Esophagus muscularis mucosa (tissue), 4 donors: ENCODE data around the gene ATP2A1. TPM values are rescaled to one million over a fixed set of nuclear protein-coding genes. Genes with fewer than 3 reads are reported as not detected.

Source experiments
- DNase-seq: peaks from one replicate; pipeline ENCODE4 v3.0.0-alpha.2; 2017; ENCODE audit errors: extremely low spot score
- H3K27ac ChIP-seq, 4 donors: fragments of 200-600 bp; sonication (generic); replicated peaks in 1 of 4; 1 replicate in 3 of 4; 2 replicates in 1 of 4; pipeline ENCODE4 v1.5.1; 2016 to 2019; ENCODE audit warnings: mild to moderate bottlenecking in 1 of 4
- H3K27me3 ChIP-seq, 4 donors: fragments of 200-600 bp; sonication (generic); one replicate each; pipeline versions ENCODE4 v1.5.1 to v1.6.0; 2016 to 2019
- H3K36me3 ChIP-seq, 4 donors: fragments of 200-600 bp; sonication (generic); one replicate each; pipeline ENCODE4 v1.5.1; 2016 to 2019
- H3K4me1 ChIP-seq, 4 donors: fragments of 200-600 bp; sonication (generic); one replicate each; pipeline ENCODE4 v1.5.1; 2016 to 2019
- H3K4me3 ChIP-seq, 4 donors: fragments of 200-600 bp; sonication (generic); 1 replicate in 2 of 4; 2 replicates in 2 of 4; pipeline ENCODE4 v1.5.1; 2016 to 2019; ENCODE audit warnings: mild to moderate bottlenecking in 4 of 4, moderate library complexity in 1 of 4
- H3K9me3 ChIP-seq, 4 donors: fragments of 200-600 bp; sonication (generic); 1 replicate in 3 of 4; 2 replicates in 1 of 4; pipeline ENCODE4 v1.5.1; 2016 to 2019
- EP300 ChIP-seq: sonication (generic); formaldehyde crosslinking; IDR thresholded peaks from one replicate; pipeline ENCODE4 v1.6.1; 2017; ENCODE audit warnings: antibody characterized with exemption
- POLR2A ChIP-seq: fragments of 450-650 bp; IDR thresholded peaks from one replicate; pipeline ENCODE4 v1.6.1; 2017; ENCODE audit warnings: antibody characterized with exemption, moderate library complexity, mild to moderate bottlenecking, low read depth
- POLR2AphosphoS5 ChIP-seq, 2 donors: sonication (generic); formaldehyde crosslinking; IDR thresholded peaks; one replicate each; pipeline ENCODE4 v1.6.1; 2017; ENCODE audit warnings: antibody characterized with exemption in 2 of 2
- WGBS: methylation state at CpG from one replicate; pipeline ENCODE4 v1.1.5; 2018; 5-methylcytosine and 5-hydroxymethylcytosine counted together
- intact Hi-C: fragments of 100-400 bp; cut with DNase I; formaldehyde crosslinking; loops from one replicate; pipeline ENCODE4 v1.15.1; 2023
- total RNA-seq, 4 donors: library from RNA; depleted of rRNA; stranded (reverse); fragments of >200 nt; gene quantifications; one replicate each; pipeline versions ENCODE4 v1.1.0 to v1.2.1, GENCODE V29; 2016
- TF ChIP-seq, protein P1 (sequence below), 3 experiments: fragments of 200-600 bp in 2 of 3; fragments of 450-650 bp in 1 of 3; sonication (generic) in 2 of 3; IDR thresholded peaks; one replicate each; pipeline ENCODE4 v1.5.1; 2017 to 2019; ENCODE audit warnings: antibody characterized with exemption in 3 of 3, mild to moderate bottlenecking in 2 of 3, moderate library complexity in 1 of 3

ATP2A1 gene
- total RNA-seq, 4 donors from 2014 or later, result 0.86 TPM; not detected in 3

DNA sequence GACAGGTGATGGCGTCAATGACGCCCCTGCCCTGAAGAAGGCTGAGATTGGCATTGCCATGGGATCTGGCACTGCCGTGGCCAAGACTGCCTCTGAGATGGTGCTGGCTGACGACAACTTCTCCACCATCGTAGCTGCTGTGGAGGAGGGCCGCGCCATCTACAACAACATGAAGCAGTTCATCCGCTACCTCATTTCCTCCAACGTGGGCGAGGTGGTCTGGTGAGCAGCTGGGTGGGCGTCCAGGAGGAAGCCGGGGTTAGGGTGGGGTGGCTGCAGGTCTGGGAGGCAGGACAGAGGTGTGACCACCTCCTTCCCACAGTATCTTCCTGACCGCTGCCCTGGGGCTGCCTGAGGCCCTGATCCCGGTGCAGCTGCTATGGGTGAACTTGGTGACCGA lies 23.6 kb downstream of the ATP2A1 start:
- 84% methylated on average over 15 of the region's 15 CpGs for WGBS
- no peaks in the 10 kb centered on the region for H3K4me1 ChIP-seq
- TF ChIP-seq POLR2A (no peak), EP300 (no peak), POLR2AphosphoS5 (IDR thresholded peaks at IDR 0.05) (no peak)
- TF ChIP-seq, protein P1, sequence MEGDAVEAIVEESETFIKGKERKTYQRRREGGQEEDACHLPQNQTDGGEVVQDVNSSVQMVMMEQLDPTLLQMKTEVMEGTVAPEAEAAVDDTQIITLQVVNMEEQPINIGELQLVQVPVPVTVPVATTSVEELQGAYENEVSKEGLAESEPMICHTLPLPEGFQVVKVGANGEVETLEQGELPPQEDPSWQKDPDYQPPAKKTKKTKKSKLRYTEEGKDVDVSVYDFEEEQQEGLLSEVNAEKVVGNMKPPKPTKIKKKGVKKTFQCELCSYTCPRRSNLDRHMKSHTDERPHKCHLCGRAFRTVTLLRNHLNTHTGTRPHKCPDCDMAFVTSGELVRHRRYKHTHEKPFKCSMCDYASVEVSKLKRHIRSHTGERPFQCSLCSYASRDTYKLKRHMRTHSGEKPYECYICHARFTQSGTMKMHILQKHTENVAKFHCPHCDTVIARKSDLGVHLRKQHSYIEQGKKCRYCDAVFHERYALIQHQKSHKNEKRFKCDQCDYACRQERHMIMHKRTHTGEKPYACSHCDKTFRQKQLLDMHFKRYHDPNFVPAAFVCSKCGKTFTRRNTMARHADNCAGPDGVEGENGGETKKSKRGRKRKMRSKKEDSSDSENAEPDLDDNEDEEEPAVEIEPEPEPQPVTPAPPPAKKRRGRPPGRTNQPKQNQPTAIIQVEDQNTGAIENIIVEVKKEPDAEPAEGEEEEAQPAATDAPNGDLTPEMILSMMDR (IDR thresholded peaks at IDR 0.05), result no peak

DNA sequence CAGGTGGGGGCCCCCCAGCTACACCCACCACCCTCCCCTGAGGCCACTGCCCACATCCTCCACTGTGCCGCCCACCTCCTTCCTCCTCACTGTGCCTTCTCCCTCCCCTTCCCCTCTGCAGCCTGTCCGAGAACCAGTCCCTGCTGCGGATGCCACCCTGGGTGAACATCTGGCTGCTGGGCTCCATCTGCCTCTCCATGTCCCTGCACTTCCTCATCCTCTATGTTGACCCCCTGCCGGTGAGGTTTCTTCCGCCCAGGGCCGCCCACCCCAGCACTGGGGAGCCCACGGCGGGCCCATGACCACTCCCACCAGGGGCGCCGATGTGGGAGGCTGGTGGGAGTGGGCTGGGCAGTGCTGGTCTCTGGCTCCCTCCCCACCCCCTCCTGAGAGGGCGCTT lies 24.6 kb downstream of the ATP2A1 start:
- 58% methylated on average over 11 of the region's 11 CpGs for WGBS
- Histone ChIP-seq H3K9me3 (no peaks in the 10 kb centered on the region), H3K36me3 (peaks cover 12 to 40% (median 36%) of the 10 kb centered on the region in 4 donors), H3K27me3 (no peaks in the 10 kb centered on the region), H3K4me1 (no peaks in the 10 kb centered on the region), H3K4me3 (no peak overlapping the region), H3K27ac (no peak overlapping the region)
- TF ChIP-seq POLR2AphosphoS5 (IDR thresholded peaks at IDR 0.05) (no peak), EP300 (no peak), POLR2A (no peak)
- TF ChIP-seq, protein P1 (IDR thresholded peaks at IDR 0.05), result no peak
- DNase-seq, result no peak
- intact Hi-C loops, result no loop called here

More for the DNA sequence above, 23.6 kb downstream of the ATP2A1 start:
- H3K4me3 ChIP-seq, result no peak overlapping the region
- H3K27me3 ChIP-seq, result no peaks in the 10 kb centered on the region
- DNase-seq, result no peak
- intact Hi-C loops, result no loop called here
- peaks cover 8 to 30% (median 27%) of the 10 kb centered on the region in 4 donors for H3K36me3 ChIP-seq
- no peak overlapping the region for H3K27ac ChIP-seq
- no peaks in the 10 kb centered on the region for H3K9me3 ChIP-seq

DNA sequence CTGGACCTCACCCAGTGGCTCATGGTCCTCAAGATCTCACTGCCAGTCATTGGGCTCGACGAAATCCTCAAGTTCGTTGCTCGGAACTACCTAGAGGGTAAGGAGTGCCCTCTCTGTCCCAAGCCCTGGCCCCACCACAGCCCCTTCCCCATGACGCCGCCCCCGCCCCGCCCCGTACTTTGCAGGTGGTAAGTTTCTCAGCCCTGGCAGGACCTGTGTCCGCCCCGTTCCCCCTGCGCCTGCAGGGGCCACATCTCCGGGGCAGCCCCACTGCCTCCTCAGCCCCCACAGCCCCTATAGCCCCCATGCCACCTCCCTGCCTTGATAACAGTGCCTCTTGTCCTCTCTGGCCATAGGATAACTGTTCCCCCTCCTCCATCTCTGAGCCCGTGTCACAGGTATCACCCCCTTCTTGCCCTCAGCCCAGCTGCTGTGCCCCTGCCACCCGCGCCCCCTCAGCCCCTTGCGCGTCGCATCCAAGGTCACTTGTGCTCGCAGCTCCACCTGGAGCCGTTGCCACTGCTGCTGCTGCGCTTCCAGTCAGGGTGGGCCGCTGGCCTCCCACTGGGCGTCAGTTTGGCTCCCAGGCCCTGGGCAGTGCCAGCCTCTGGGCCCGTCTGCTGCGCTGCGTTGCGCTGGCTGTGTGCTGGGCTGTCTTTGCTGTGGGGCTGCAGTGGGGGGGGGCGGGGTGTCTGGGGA lies 25.2 kb downstream of the ATP2A1 start:
- no peak for TF ChIP-seq EP300
- TF ChIP-seq, protein P1 (IDR thresholded peaks at IDR 0.05), result no peak
- no peak for TF ChIP-seq POLR2A
- no peak for TF ChIP-seq POLR2AphosphoS5 (IDR thresholded peaks at IDR 0.05)
- Histone ChIP-seq H3K4me3 (no peak overlapping the region), H3K27ac (no peak overlapping the region), H3K9me3 (no peaks in the 10 kb centered on the region), H3K4me1 (no peaks in the 10 kb centered on the region), H3K27me3 (no peaks in the 10 kb centered on the region), H3K36me3 (peaks cover 17 to 46% (median 42%) of the 10 kb centered on the region in 4 donors)
- DNase-seq, result no peak
- 86% methylated on average over 23 of the region's 29 CpGs for WGBS
- intact Hi-C loops, result no loop called here

DNA sequence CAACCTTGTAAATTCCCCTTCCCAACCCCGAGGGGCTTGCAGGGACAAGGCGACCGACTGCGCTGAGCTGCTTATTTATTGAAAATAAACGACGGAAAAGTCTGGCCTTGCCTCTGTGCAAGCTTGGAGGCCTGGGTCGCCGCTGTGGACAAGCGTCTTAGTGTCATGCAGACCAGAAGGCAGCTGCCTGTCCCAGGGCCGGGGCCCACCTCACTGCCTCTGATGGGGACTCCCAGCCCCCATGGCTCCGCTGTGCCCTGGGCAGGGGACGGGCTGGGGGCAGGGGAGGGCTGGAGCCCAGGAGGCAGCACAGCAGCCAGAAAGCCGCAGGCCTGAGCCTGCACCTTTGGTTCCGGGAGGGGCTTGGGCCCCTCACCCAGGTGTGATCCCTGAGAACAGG lies 26.1 kb downstream of the ATP2A1 start:
- 77% methylated on average over 11 of the region's 14 CpGs for WGBS
- H3K36me3 ChIP-seq, result peaks cover 19 to 55% (median 47%) of the 10 kb centered on the region in 4 donors
- intact Hi-C loops, result no loop called here

More for the DNA sequence above, 26.1 kb downstream of the ATP2A1 start:
- no peak for DNase-seq
- TF ChIP-seq EP300 (no peak), POLR2AphosphoS5 (IDR thresholded peaks at IDR 0.05) (no peak), POLR2A (no peak)
- TF ChIP-seq, protein P1 (IDR thresholded peaks at IDR 0.05), result no peak
- H3K27ac ChIP-seq, result no peak overlapping the region
- no peaks in the 10 kb centered on the region for H3K9me3 ChIP-seq
- no peak overlapping the region for H3K4me3 ChIP-seq
- no peaks in the 10 kb centered on the region for H3K27me3 ChIP-seq
- H3K4me1 ChIP-seq, result no peaks in the 10 kb centered on the region
